Esophagus muscularis mucosa (tissue), 4 donors: Measurements from ENCODE around the gene PAFAH1B2. TPM values are rescaled to one million over a fixed set of nuclear protein-coding genes. Genes with fewer than 3 reads are reported as not detected.
"Not testable (repeated sequence)": the region's sequence is repeated elsewhere in the genome, so short reads cannot be mapped to it uniquely, and the experiment has no call there.

ENCODE experiments used
- DNase-seq: peaks from one replicate; pipeline ENCODE4 v3.0.0-alpha.2; 2017; ENCODE audit errors: extremely low spot score
- H3K27ac ChIP-seq, 4 donors: fragments of 200-600 bp; sonication (generic); replicated peaks in 1 of 4; 1 replicate in 3 of 4; 2 replicates in 1 of 4; pipeline ENCODE4 v1.5.1; 2016 to 2019; ENCODE audit warnings: mild to moderate bottlenecking in 1 of 4
- H3K27me3 ChIP-seq, 4 donors: fragments of 200-600 bp; sonication (generic); one replicate each; pipeline versions ENCODE4 v1.5.1 to v1.6.0; 2016 to 2019
- H3K36me3 ChIP-seq, 4 donors: fragments of 200-600 bp; sonication (generic); one replicate each; pipeline ENCODE4 v1.5.1; 2016 to 2019
- H3K4me1 ChIP-seq, 4 donors: fragments of 200-600 bp; sonication (generic); one replicate each; pipeline ENCODE4 v1.5.1; 2016 to 2019
- H3K4me3 ChIP-seq, 4 donors: fragments of 200-600 bp; sonication (generic); 1 replicate in 2 of 4; 2 replicates in 2 of 4; pipeline ENCODE4 v1.5.1; 2016 to 2019; ENCODE audit warnings: mild to moderate bottlenecking in 4 of 4, moderate library complexity in 1 of 4
- H3K9me3 ChIP-seq, 4 donors: fragments of 200-600 bp; sonication (generic); 1 replicate in 3 of 4; 2 replicates in 1 of 4; pipeline ENCODE4 v1.5.1; 2016 to 2019
- CTCF ChIP-seq, 3 experiments: fragments of 200-600 bp in 2 of 3; fragments of 450-650 bp in 1 of 3; sonication (generic) in 2 of 3; IDR thresholded peaks; one replicate each; pipeline ENCODE4 v1.5.1; 2017 to 2019; ENCODE audit warnings: antibody characterized with exemption in 3 of 3, mild to moderate bottlenecking in 2 of 3, moderate library complexity in 1 of 3
- EP300 ChIP-seq: sonication (generic); formaldehyde crosslinking; IDR thresholded peaks from one replicate; pipeline ENCODE4 v1.6.1; 2017; ENCODE audit warnings: antibody characterized with exemption
- POLR2A ChIP-seq: fragments of 450-650 bp; IDR thresholded peaks from one replicate; pipeline ENCODE4 v1.6.1; 2017; ENCODE audit warnings: antibody characterized with exemption, moderate library complexity, mild to moderate bottlenecking, low read depth
- POLR2AphosphoS5 ChIP-seq, 2 donors: sonication (generic); formaldehyde crosslinking; IDR thresholded peaks; one replicate each; pipeline ENCODE4 v1.6.1; 2017; ENCODE audit warnings: antibody characterized with exemption in 2 of 2
- WGBS: methylation state at CpG from one replicate; pipeline ENCODE4 v1.1.5; 2018; 5-methylcytosine and 5-hydroxymethylcytosine counted together
- intact Hi-C: fragments of 100-400 bp; cut with DNase I; formaldehyde crosslinking; loops from one replicate; pipeline ENCODE4 v1.15.1; 2023
- total RNA-seq, 4 donors: library from RNA; depleted of rRNA; stranded (reverse); fragments of >200 nt; gene quantifications; one replicate each; pipeline versions ENCODE4 v1.1.0 to v1.2.1, GENCODE V29; 2016

Gene PAFAH1B2
- total RNA-seq, 4 donors from 2014 or later, result 40.3 to 63.0 (median 47.4) TPM

- Histone ChIP-seq H3K27ac (no peak overlapping the region), H3K9me3 (no peaks in the 10 kb centered on the region), H3K4me1 (peaks cover 30 to 57% (median 43%) of the 10 kb centered on the region in 4 donors), H3K27me3 (no peaks in the 10 kb centered on the region), H3K36me3 (peaks cover 15 to 61% (median 50%) of the 10 kb centered on the region in 4 donors), H3K4me3 (no peak overlapping the region)
- intact Hi-C loops, result no loop called here
- WGBS, result 90% methylated on average over 10 of the region's 10 CpGs
- TF ChIP-seq POLR2A, result no peak
- no peak for TF ChIP-seq EP300
- TF ChIP-seq CTCF (IDR thresholded peaks at IDR 0.05), result no peak
- TF ChIP-seq POLR2AphosphoS5 (IDR thresholded peaks at IDR 0.05), result no peak
- no peak for DNase-seq
Observed at GRCh38 chr11:117182551-117182935, 38.5 kb downstream of the PAFAH1B2 start.

GRCh38 chr11:117183178-117183577 is 39.1 kb downstream of the PAFAH1B2 start:
- H3K9me3 ChIP-seq, H3K27ac ChIP-seq, intact Hi-C loops, H3K27me3 ChIP-seq, DNase-seq, H3K4me3 ChIP-seq: not testable (repeated sequence)
- 94% methylated on average over 13 of the region's 13 CpGs for WGBS
- Histone ChIP-seq H3K36me3 (peaks cover 22 to 67% (median 56%) of the 10 kb centered on the region in 4 donors), H3K4me1 (peaks cover 23 to 50% (median 37%) of the 10 kb centered on the region in 4 donors)

- intact Hi-C loops, result no loop called here
- DNase-seq, result no peak
- whole genome bisulfite sequencing, result 88% methylated on average over 11 of the region's 11 CpGs
- TF ChIP-seq EP300 (no peak), CTCF (IDR thresholded peaks at IDR 0.05) (no peak), POLR2A (no peak), POLR2AphosphoS5 (IDR thresholded peaks at IDR 0.05) (no peak)
- H3K36me3 ChIP-seq, result peaks cover 28 to 74% (median 62%) of the 10 kb centered on the region in 4 donors
- no peaks in the 10 kb centered on the region for H3K27me3 ChIP-seq
- no peak overlapping the region for H3K27ac ChIP-seq
- no peaks in the 10 kb centered on the region for H3K9me3 ChIP-seq
- peaks cover 21 to 48% (median 34%) of the 10 kb centered on the region in 4 donors for H3K4me1 ChIP-seq
- no peak overlapping the region for H3K4me3 ChIP-seq
Observed at GRCh38 chr11:117183724-117184349, 39.8 kb downstream of the PAFAH1B2 start.

GRCh38 chr11:117185736-117186430 is 41.8 kb downstream of the PAFAH1B2 start:
- peaks cover 7 to 33% (median 17%) of the 10 kb centered on the region in 4 donors for H3K4me1 ChIP-seq
- no peaks in the 10 kb centered on the region for H3K27me3 ChIP-seq
- no peak for DNase-seq
- no peaks in the 10 kb centered on the region for H3K9me3 ChIP-seq
- 77% methylated on average over 5 of the region's 5 CpGs for WGBS
- TF ChIP-seq CTCF (IDR thresholded peaks at IDR 0.05) (no peak), EP300 (no peak), POLR2A (no peak), POLR2AphosphoS5 (IDR thresholded peaks at IDR 0.05) (no peak)
- intact Hi-C loops, result no loop called here
- H3K36me3 ChIP-seq, result peaks cover 44 to 94% (median 83%) of the 10 kb centered on the region in 4 donors
- no peak overlapping the region for H3K4me3 ChIP-seq
- peak overlapping the region in 2 of 4 donors; percentile 13 to 46 for H3K27ac ChIP-seq

- H3K27ac ChIP-seq, result peak overlapping the region in 2 of 4 donors; percentile 13 to 46
- no peaks in the 10 kb centered on the region for H3K27me3 ChIP-seq
- H3K4me3 ChIP-seq, result no peak overlapping the region
- 86% methylated on average over 4 of the region's 4 CpGs for WGBS
- TF ChIP-seq EP300 (no peak), CTCF (IDR thresholded peaks at IDR 0.05) (no peak), POLR2AphosphoS5 (IDR thresholded peaks at IDR 0.05) (no peak), POLR2A (no peak)
- H3K9me3 ChIP-seq, result no peaks in the 10 kb centered on the region
- peaks cover 3 to 28% (median 12%) of the 10 kb centered on the region in 4 donors for H3K4me1 ChIP-seq
- intact Hi-C loops, result no loop called here
- DNase-seq, result no peak
- H3K36me3 ChIP-seq, result peaks cover 45 to 97% (median 88%) of the 10 kb centered on the region in 4 donors
Observed at GRCh38 chr11:117186431-117186761, 42.3 kb downstream of the PAFAH1B2 start.
